PFSK-1 (cell line): Measurements from ENCODE around the gene ASB4.

ENCODE experiments used
- FOXP2 ChIP-seq: optimal IDR thresholded peaks from 2 replicates; pipeline ENCODE3; 2011; ENCODE audit warnings: borderline replicate concordance, control low read depth, inconsistent platforms; ENCODE audit not compliant: insufficient read depth; ENCODE audit errors: extremely low read length, extremely low read depth
- POLR2AphosphoS5 ChIP-seq: IDR thresholded peaks from 2 replicates; pipeline ENCODE4 v1.6.1; 2012; ENCODE audit warnings: low read depth, mild to moderate bottlenecking, control low read depth, low read length, moderate library complexity
- REST ChIP-seq, 2 experiments: IDR thresholded peaks; 2 replicates each; pipeline versions ENCODE4 v1.6.1 to v1.8.0; 2011 to 2012; ENCODE audit warnings: low read depth in 2 of 2, low read length in 2 of 2, control low read depth in 1 of 2, inconsistent platforms in 1 of 2, mild to moderate bottlenecking in 1 of 2, moderate library complexity in 1 of 2; ENCODE audit not compliant: insufficient read depth in 1 of 2
- SIN3A ChIP-seq: IDR thresholded peaks from 2 replicates; pipeline ENCODE4 v1.6.1; 2012; ENCODE audit warnings: mild to moderate bottlenecking, low read length, moderate library complexity, borderline replicate concordance; ENCODE audit not compliant: insufficient read depth
- TAF1 ChIP-seq: IDR thresholded peaks from 2 replicates; pipeline ENCODE4 v1.6.1; 2012; ENCODE audit warnings: low read length, control low read depth, borderline replicate concordance; ENCODE audit not compliant: insufficient read depth

ASB4 gene

DNA sequence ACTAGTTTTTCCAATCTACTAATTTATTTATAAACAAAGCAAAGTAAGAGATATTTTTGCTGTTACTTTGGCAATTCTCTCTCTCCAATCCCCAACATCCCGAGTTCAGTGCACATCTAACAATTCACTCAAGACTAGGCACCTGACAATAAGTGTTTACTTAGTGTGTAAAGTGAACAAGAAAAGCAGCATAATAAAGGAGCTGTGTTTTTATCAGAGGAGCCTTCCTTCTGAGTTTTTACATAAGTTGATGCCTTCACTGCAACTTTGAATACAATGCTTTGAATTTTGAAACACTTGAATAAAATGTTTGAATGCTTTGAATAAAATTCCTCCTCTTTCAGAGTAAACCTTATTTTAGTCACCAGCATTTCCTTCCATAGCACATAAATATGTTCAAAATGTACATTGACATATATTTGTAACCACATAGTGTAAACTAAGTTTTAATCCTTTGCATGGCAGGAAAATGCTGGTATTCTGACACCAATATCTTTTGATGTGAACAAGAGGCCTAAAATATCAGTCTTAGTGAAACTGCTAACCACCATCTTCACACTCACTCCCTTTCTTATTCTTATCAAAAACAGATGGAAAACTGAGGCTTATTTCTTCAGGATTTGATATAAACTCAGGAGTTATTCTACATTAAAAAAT lies 99.2 kb downstream of the ASB4 start:
- no peak for TF ChIP-seq REST (IDR thresholded peaks at IDR 0.05; ENCODE audit: insufficient read depth in 1 of 2, low read depth in 2 of 2, low read length in 2 of 2)
- TF ChIP-seq TAF1: no peak
- TF ChIP-seq POLR2AphosphoS5: no peak
- TF ChIP-seq FOXP2: no peak
- TF ChIP-seq SIN3A: no peak

DNA sequence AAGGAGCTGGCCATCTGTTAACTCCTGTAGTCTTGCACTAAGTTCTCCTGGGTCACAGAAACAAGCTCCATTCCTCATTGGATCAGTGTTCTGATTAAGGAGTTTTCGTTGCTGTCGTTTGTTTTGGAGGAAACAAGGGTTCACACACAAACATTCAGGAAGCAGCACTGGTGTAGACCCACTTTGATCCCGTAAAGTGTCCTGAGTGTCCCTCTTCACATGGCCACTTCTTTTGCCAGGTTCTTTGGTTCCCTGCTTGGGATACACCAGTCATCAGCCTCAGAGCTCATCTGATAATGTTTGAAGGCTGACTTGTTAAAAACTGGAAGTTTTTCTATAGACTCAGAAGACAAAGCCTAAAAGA lies 99.7 kb downstream of the ASB4 start:
- TF ChIP-seq REST (IDR thresholded peaks at IDR 0.05; ENCODE audit: insufficient read depth in 1 of 2, low read depth in 2 of 2, low read length in 2 of 2) (no peak), SIN3A (no peak), POLR2AphosphoS5 (no peak), FOXP2 (no peak), TAF1 (no peak)

DNA sequence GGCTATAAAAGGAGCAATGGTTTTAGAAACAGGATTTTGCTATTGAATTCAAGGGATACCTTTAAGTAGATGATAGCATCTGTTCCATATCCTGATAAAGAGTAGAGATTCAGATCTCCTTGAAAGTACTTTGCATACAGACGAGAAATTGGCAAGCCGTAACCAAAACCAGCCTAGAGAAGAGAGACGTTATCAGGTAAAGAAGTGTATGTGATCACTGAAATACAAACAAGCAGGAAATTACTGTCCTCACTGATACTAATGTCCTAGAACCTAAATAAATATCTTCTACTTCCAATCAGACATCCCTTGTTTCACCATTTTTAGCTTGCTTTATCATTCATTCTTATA lies 101.2 kb downstream of the ASB4 start:
- TF ChIP-seq SIN3A (no peak), FOXP2 (no peak), TAF1 (no peak), POLR2AphosphoS5 (no peak), REST (IDR thresholded peaks at IDR 0.05; ENCODE audit: insufficient read depth in 1 of 2, low read depth in 2 of 2, low read length in 2 of 2) (no peak)

DNA sequence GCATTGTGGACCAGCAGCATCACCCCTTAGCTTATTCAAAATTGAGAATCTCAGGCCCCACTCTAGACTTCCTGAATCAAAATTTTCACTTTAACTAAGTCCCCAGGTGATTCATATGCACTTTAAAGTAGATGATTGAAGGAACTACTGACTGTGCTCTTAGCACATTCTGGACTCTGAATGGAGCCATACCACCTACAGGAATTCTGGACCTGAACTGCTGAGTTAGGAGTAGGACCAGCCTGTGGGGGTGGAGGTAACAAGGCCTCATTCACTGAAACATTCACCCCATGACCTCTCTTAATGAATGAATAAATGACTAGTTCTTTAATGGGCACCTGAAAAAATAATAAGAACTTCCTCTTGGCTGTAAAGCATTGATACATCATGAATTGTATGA lies 103.3 kb downstream of the ASB4 start:
- TF ChIP-seq REST (IDR thresholded peaks at IDR 0.05; ENCODE audit: insufficient read depth in 1 of 2, low read depth in 2 of 2, low read length in 2 of 2) (no peak), SIN3A (no peak), POLR2AphosphoS5 (no peak), FOXP2 (no peak), TAF1 (no peak)

- TF ChIP-seq FOXP2: no peak
- no peak for TF ChIP-seq SIN3A
- TF ChIP-seq TAF1: no peak
- no peak for TF ChIP-seq POLR2AphosphoS5
- TF ChIP-seq REST (IDR thresholded peaks at IDR 0.05; ENCODE audit: insufficient read depth in 1 of 2, low read depth in 2 of 2, low read length in 2 of 2): no peak
Observed at GRCh38 chr7:95589766-95590165, 104.0 kb downstream of the ASB4 start.
